T-cell (primary cell): Measurements from ENCODE around the gene NADK. TPM values are rescaled to one million over a fixed set of nuclear protein-coding genes. Genes with fewer than 3 reads are reported as not detected.
A peak's percentile ranks its signal among the peaks of the same experiment; 100 is the strongest.
"Not testable (repeated sequence)": the region's sequence is repeated elsewhere in the genome, so short reads cannot be mapped to it uniquely, and the experiment has no call there.

Source experiments
- ATAC-seq, 4 experiments: fragments of 200-7000 bp in 3 of 4; fragments of 150-1000 bp in 1 of 4; cut with Tn5 transposase; replicated peaks in 1 of 4; 1 replicate in 3 of 4; 2 replicates in 1 of 4; pipeline ENCODE4 v1.10.0; 2021; ENCODE audit warnings: moderate library complexity in 3 of 4, mild to moderate bottlenecking in 2 of 4, moderate number of reproducible peaks in 1 of 4
- CTCF ChIA-PET, 2 donors: fragments of 300-600 bp; sonication (Branson Sonifier 250); formaldehyde crosslinking; loops; one replicate each; lab custom pipeline; 2022; ENCODE audit warnings: antibody characterized with exemption in 2 of 2; lab: Charles Lee
- POLR2A ChIA-PET, 2 donors: fragments of 300-600 bp; sonication (Branson Sonifier 250); formaldehyde crosslinking; loops; one replicate each; lab custom pipeline; 2022; ENCODE audit warnings: antibody characterized with exemption in 2 of 2; lab: Charles Lee
- DNase-seq, 35 experiments: peaks; one replicate each; pipeline versions ENCODE4 v3.0.0 to v3.0.0-alpha.2; 2013 to 2023
- H3K27ac ChIP-seq: one replicate; pipeline ENCODE4 v1.5.1; 2013; ENCODE audit warnings: low read length
- H3K27me3 ChIP-seq, 2 experiments: replicated peaks in 1 of 2; 1 replicate in 1 of 2; 2 replicates in 1 of 2; pipeline versions ENCODE4 v1.6.1 to v1.7.0; 2013; ENCODE audit warnings: low read length in 1 of 2, mixed read lengths in 1 of 2; ENCODE audit not compliant: control insufficient read depth in 2 of 2, insufficient read depth in 2 of 2; ENCODE audit errors: extremely low read depth in 1 of 2
- H3K36me3 ChIP-seq, 2 donors: 1 replicate in 1 of 2; 2 replicates in 1 of 2; pipeline versions ENCODE4 v1.6.1 to v1.7.0; 2013; ENCODE audit warnings: low read length in 1 of 2; ENCODE audit not compliant: control insufficient read depth in 2 of 2, insufficient read depth in 1 of 2; ENCODE audit errors: extremely low read depth in 1 of 2
- H3K4me1 ChIP-seq, 2 experiments: 1 replicate in 1 of 2; 2 replicates in 1 of 2; pipeline versions ENCODE4 v1.6.1 to v1.7.0; 2013; ENCODE audit warnings: low read length in 2 of 2, mixed read lengths in 1 of 2; ENCODE audit not compliant: insufficient read depth in 2 of 2, control insufficient read depth in 1 of 2; ENCODE audit errors: extremely low read depth in 1 of 2
- H3K4me3 ChIP-seq, 2 donors: 1 replicate in 1 of 2; 2 replicates in 1 of 2; pipeline versions ENCODE4 v1.5.1 to v1.7.0; 2013; ENCODE audit warnings: mild to moderate bottlenecking in 2 of 2, low read length in 1 of 2, moderate library complexity in 1 of 2; ENCODE audit not compliant: control insufficient read depth in 1 of 2; ENCODE audit errors: extremely low read depth in 1 of 2
- H3K9me3 ChIP-seq: 2 replicates; pipeline ENCODE4 v1.7.0; 2013
- H3K27ac Mint-ChIP-seq, 2 donors: one replicate each; pipeline ENCODE4 v1.8.0; 2020 to 2021; ENCODE audit warnings: mild to moderate bottlenecking in 2 of 2, mixed read lengths in 2 of 2
- H3K27me3 Mint-ChIP-seq, 2 donors: one replicate each; pipeline ENCODE4 v1.8.0; 2021 to 2022; ENCODE audit warnings: mixed read lengths in 2 of 2
- H3K36me3 Mint-ChIP-seq: one replicate; pipeline ENCODE4 v1.8.0; 2021; ENCODE audit warnings: mixed read lengths
- H3K4me1 Mint-ChIP-seq, 3 donors: one replicate each; pipeline ENCODE4 v1.8.0; 2020 to 2022; ENCODE audit warnings: mixed read lengths in 3 of 3, mild to moderate bottlenecking in 1 of 3
- H3K4me3 Mint-ChIP-seq, 3 donors: one replicate each; pipeline ENCODE4 v1.8.0; 2020 to 2022; ENCODE audit warnings: mild to moderate bottlenecking in 3 of 3, mixed read lengths in 3 of 3, moderate library complexity in 3 of 3
- H3K9me3 Mint-ChIP-seq, 3 donors: one replicate each; pipeline ENCODE4 v1.8.0; 2020 to 2022; ENCODE audit warnings: mixed read lengths in 3 of 3
- WGBS: methylation state at CpG from one replicate; pipeline ENCODE4 v1.1.5; 2013; ENCODE audit warnings: missing lambda C conversion rate; ENCODE audit not compliant: insufficient coverage; 5-methylcytosine and 5-hydroxymethylcytosine counted together
- total RNA-seq, 35 experiments: library from RNA in 6 of 35; stranded (reverse) in 6 of 35; fragments of 120-200 nt in 1 of 35; gene quantifications; one replicate each; pipeline versions ENCODE4 v1.2.1 to v1.2.4 and lab custom pipeline; 2013 to 2026

NADK gene
- total RNA-seq, 5 donors from 2014 or later (not counting 1 experiment from before 2014, with no cell fraction given), result 45.6 to 68.2 (median 58.0) TPM

DNA sequence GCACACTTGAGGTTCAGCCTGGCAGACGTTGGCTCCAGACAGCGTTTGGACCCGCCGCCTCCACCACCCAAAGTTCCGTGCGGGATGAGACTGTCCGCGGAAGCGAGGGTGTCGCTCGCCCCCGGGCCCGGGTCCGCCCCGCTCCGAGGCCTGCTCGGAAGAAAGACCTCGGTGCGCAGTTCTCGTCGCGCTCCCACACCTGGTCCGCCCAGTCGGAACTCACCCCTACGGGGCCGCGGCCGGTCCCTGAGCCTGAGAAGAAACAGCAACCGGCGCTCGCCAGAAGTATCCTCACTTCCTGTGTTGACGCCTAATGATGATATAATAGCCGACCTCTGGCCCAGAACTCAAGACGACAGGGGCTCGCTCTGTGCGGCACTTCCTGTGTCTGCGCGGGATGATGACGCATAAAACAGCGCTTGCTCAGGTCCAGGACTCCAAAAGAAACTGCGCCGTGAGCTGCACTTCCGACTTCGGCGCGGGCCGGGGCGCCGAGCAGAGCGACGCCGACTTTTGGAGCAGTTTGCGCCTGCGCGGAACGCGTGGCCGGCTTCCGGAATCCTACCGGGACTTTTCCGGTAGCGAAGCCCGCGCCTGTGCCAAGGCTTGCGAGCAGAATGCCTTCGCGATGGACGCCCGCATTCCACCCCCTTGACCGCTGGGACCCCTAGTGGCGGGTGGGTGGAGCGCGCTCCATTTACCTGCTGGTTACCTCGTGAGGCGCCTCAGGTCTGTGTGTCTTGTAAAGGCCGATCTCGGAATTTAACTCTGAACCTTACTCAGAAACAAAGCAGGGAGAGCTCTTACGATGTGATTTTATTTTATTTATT, 54.0 kb downstream of the NADK start, which contains the start of gene CDK11A:
Gene CDK11A, minus strand, starts transcription at position 323 of the 830 bp plus-strand sequence. CDS start 1,539 bp downstream, outside the sequence.
- Histone ChIP-seq H3K36me3 (peaks cover 0 to 19% of the 10 kb centered on the region in 2 donors), H3K27ac (peak within 1 kb of the TSS; percentile 78), H3K4me3 (peak within 1 kb of the TSS; percentile 38 to 76), H3K4me1 (peaks cover 6 to 19% of the 10 kb centered on the region in 2 experiments)
- Mint-ChIP-seq H3K4me1 (peaks cover 9 to 26% (median 19%) of the 10 kb centered on the region in 3 donors), H3K4me3 (peak within 1 kb of the TSS; percentile 89 to 94 (median 93)), H3K27ac (peak within 1 kb of the TSS; percentile 89 to 97), H3K36me3 (peaks cover 12% of the 10 kb centered on the region)
- POLR2A ChIA-PET, result interaction anchor here in 1 of 2 donors (0.6 kb wide), 1 partner anchor 66 kb away, joined by 3 read pairs; no protein-coding TSS in a partner anchor
- 0% methylated on average over 38 of the region's 78 CpGs for WGBS
- H3K9me3 ChIP-seq, H3K9me3 Mint-ChIP-seq, H3K27me3 Mint-ChIP-seq, H3K27me3 ChIP-seq: not testable (repeated sequence)
- CTCF ChIA-PET, result interaction anchor here in 1 of 2 donors (0.6 kb wide), 1 partner anchor 31 kb away, joined by 4 read pairs; no protein-coding TSS in a partner anchor
- ATAC-seq (peak; percentile 89 to 94 (median 92)), DNase-seq (peak; percentile 86 to 100 (median 99))

DNA sequence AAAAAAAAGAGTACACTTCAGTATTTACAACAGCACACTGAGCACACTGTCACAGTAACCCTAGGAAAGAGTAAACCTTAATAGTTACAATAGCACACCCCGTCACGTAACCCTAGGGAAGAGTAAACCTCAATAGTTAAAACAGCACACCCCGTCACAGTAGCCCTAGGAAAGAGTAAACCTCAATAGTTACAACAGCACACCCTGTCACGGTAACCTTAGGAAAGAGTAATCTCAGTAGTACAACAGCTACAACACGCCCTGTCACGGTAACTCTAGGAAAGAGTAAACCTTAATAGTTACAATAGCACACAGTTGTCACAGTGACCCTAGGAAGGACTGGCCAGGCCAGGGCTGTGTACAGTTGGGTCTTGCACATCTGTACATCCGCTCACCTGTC, 57.1 kb downstream of the NADK start:
- no peaks in the 10 kb centered on the region for H3K9me3 Mint-ChIP-seq
- no peaks in the 10 kb centered on the region for H3K9me3 ChIP-seq
- ChIA-PET CTCF (no interaction called here), POLR2A (no interaction called here)
- H3K27me3 Mint-ChIP-seq, result no peaks in the 10 kb centered on the region
- no peak overlapping the region for H3K4me3 ChIP-seq
- peaks cover 7 to 32% of the 10 kb centered on the region in 2 donors for H3K36me3 ChIP-seq
- peaks cover 0 to 12% (median 10%) of the 10 kb centered on the region in 3 donors for H3K4me1 Mint-ChIP-seq
- WGBS, result 100% methylated on average over 3 of the region's 7 CpGs
- H3K4me1 ChIP-seq, result peaks cover 0 to 7% of the 10 kb centered on the region in 2 experiments
- ATAC-seq (no peak), DNase-seq (no peak)
- H3K27ac Mint-ChIP-seq, result no peak overlapping the region
- peak overlapping the region in 1 of 3 donors; percentile 2 for H3K4me3 Mint-ChIP-seq
- H3K27me3 ChIP-seq, result no peaks in the 10 kb centered on the region
- H3K27ac ChIP-seq, result no peak overlapping the region
- peaks cover 28% of the 10 kb centered on the region for H3K36me3 Mint-ChIP-seq

DNA sequence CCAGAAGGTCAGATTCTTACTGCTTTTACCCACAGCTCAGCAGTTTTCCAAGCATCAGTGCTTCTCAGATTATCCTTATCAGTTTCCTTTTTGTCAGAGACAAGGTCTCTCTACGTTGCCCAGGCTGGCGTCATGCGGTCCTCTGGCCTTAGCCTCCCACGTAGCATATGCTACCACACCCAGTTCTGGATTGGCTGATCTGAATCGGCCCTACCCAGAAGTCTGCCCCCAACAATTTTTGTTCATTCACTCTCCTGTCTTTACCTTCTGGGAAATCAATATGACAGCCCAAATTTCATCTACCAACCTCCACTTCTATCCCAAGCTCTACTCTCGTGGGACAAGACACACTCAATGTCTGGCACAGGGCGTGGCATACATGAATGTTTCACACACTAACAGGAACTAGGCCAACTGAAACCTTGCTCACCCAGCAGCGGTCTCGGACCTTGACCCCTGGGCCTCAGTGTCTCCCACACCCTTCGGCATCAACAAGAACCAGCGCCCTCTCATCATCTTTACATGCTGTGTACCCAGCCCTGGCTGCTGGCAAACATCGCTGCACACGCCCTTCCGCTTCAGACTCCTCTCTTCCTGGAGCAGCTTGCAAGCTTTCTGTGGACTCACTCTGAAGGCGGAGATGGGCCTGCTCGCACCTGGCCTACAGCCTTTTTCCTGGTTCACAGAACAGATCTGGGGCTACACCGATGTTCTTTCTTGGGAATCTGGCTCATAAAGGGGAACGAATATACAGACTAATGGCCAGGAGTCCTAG, 63.0 kb downstream of the NADK start:
- H3K4me1 ChIP-seq, H3K4me3 Mint-ChIP-seq, DNase-seq, H3K27ac ChIP-seq, H3K4me1 Mint-ChIP-seq, H3K27me3 ChIP-seq, H3K9me3 Mint-ChIP-seq, H3K9me3 ChIP-seq, CTCF ChIA-PET, ATAC-seq, H3K4me3 ChIP-seq, POLR2A ChIA-PET, H3K27ac Mint-ChIP-seq, H3K27me3 Mint-ChIP-seq: not testable (repeated sequence)
- H3K36me3 ChIP-seq, result peaks cover 16 to 25% of the 10 kb centered on the region in 2 donors
- 92% methylated on average over 9 of the region's 18 CpGs for WGBS
- peaks cover 34% of the 10 kb centered on the region for H3K36me3 Mint-ChIP-seq

DNA sequence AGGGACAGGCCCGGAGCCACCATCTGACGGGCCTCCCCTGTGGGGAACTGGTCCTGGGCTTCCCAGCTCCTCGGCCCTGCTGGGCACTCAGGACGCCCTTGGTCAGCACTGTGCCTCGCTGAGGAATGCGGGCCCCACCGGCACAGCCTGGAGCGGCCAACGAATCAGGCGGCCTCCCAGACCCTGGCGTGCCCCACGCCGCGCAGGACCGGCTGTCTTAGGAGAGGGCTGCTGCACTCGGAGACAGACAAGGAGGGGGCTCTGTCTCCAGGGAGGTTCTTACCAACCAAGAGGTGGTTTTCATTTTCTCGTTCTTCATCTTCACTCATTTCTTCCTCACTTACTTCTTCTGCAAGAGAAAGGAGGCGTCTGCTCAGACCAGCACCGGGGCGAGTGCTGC, 70.4 kb downstream of the NADK start:
- H3K36me3 Mint-ChIP-seq, H3K4me1 ChIP-seq, H3K27me3 ChIP-seq, H3K27ac ChIP-seq, H3K27ac Mint-ChIP-seq, H3K4me1 Mint-ChIP-seq, H3K4me3 ChIP-seq, H3K4me3 Mint-ChIP-seq, H3K9me3 Mint-ChIP-seq, POLR2A ChIA-PET, DNase-seq, H3K9me3 ChIP-seq, CTCF ChIA-PET, H3K27me3 Mint-ChIP-seq, ATAC-seq: not testable (repeated sequence)
- no CpG with 5 or more reads among the region's 20 CpGs for WGBS
- H3K36me3 ChIP-seq, result peaks cover 0 to 13% of the 10 kb centered on the region in 2 donors

DNA sequence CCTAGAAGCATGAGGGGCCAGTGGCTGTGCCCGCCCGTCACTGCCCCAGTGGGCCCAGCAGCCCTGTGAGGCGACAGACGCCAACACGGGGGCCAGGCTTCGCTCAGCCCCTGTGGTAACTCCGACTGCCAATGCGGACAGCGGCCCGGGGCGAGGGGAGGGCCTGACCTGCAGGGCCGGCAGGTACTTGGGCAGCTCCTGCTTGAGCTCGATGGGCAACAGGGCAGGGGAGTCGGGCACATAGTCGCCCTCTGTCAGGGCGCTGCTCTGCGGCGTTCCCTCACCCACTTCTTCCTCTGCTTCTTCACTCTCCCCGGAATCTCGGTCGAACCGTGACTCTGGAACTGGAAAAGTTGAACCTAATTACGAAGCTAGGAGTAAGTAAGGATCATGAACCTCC, 71.0 kb downstream of the NADK start:
- CTCF ChIA-PET, H3K4me3 ChIP-seq, H3K27ac Mint-ChIP-seq, H3K4me3 Mint-ChIP-seq, H3K4me1 ChIP-seq, H3K36me3 Mint-ChIP-seq, POLR2A ChIA-PET, H3K9me3 Mint-ChIP-seq, H3K27me3 Mint-ChIP-seq, ATAC-seq, H3K9me3 ChIP-seq, H3K27ac ChIP-seq, H3K4me1 Mint-ChIP-seq, H3K27me3 ChIP-seq: not testable (repeated sequence)
- WGBS, result no CpG with 5 or more reads among the region's 23 CpGs
- DNase-seq, result peak in 1 of 35 experiments; percentile 4
- peaks cover 0 to 13% of the 10 kb centered on the region in 2 donors for H3K36me3 ChIP-seq

DNA sequence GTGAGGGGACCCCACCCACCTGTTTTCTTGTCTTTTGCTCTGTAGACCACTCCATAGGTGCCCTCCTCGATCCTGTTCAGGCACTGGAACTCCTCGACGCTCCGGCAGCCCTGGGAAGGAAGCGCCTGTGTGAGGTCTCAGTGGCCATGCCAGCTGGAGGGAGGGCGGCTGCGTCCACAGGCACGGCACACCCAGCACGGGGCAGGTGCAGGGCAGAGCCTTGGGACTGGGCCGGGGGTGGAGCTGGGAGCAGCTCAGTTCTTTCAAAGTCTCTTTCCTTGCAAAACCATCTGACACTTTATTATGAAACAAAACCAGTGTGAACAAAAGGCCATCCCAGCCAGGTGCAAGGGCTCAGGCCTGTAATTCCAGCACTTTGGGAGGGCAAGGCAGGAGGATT, 72.6 kb downstream of the NADK start:
- H3K4me1 ChIP-seq, H3K27ac Mint-ChIP-seq, H3K4me1 Mint-ChIP-seq, ATAC-seq, H3K36me3 Mint-ChIP-seq, H3K9me3 ChIP-seq, DNase-seq, H3K9me3 Mint-ChIP-seq, H3K27me3 ChIP-seq, POLR2A ChIA-PET, H3K4me3 ChIP-seq, H3K27ac ChIP-seq, H3K4me3 Mint-ChIP-seq, H3K27me3 Mint-ChIP-seq, CTCF ChIA-PET: not testable (repeated sequence)
- H3K36me3 ChIP-seq, result peaks cover 0 to 13% of the 10 kb centered on the region in 2 donors
- no CpG with 5 or more reads among the region's 10 CpGs for WGBS
